GM23248 (cell line): ENCODE data around the gene COX19.

ENCODE experiments used
- EZH2 ChIP-seq: fragments of 200-600 bp; sonication (generic); IDR thresholded peaks from 2 replicates; pipeline ENCODE4 v1.6.1; 2018; ENCODE audit warnings: antibody characterized with exemption, mild to moderate bottlenecking; ENCODE audit not compliant: insufficient read depth, poor library complexity, severe bottlenecking
- EZH2phosphoT487 ChIP-seq: fragments of 200-600 bp; sonication (generic); IDR thresholded peaks from 2 replicates; pipeline ENCODE4 v1.6.1; 2018; ENCODE audit warnings: antibody characterized with exemption, moderate library complexity, mild to moderate bottlenecking, low read depth; ENCODE audit not compliant: insufficient read depth

- TF ChIP-seq EZH2phosphoT487 = no peak
- TF ChIP-seq EZH2 = no peak
Measured at GRCh38 chr7:932651-932975, 42.7 kb downstream of the COX19 start.
